Kidney epithelial cell (primary cell): ENCODE results near the gene WARS2. TPM values are rescaled to one million over a fixed set of nuclear protein-coding genes. Genes with fewer than 3 reads are reported as not detected.

Experiments used
- DNase-seq: peaks from one replicate; pipeline ENCODE4 v3.0.0-alpha.2; 2010; ENCODE audit warnings: low read depth
- H3K27me3 ChIP-seq: 2 replicates; pipeline ENCODE4 v1.6.0; 2011; ENCODE audit warnings: low read length; ENCODE audit not compliant: control insufficient read depth, insufficient read depth
- H3K36me3 ChIP-seq: 2 replicates; pipeline ENCODE4 v1.5.1; 2011; ENCODE audit warnings: low read length; ENCODE audit not compliant: control insufficient read depth, insufficient read depth
- H3K4me3 ChIP-seq: 2 replicates; pipeline ENCODE4 v1.5.1; 2011; ENCODE audit warnings: low read depth, mild to moderate bottlenecking, control low read depth, low read length
- CTCF ChIP-seq: IDR thresholded peaks from 2 replicates; pipeline ENCODE4 v1.5.1; 2011; ENCODE audit warnings: mild to moderate bottlenecking, moderate library complexity, low read length, control low read depth, inconsistent platforms; ENCODE audit not compliant: insufficient read depth, poor library complexity, severe bottlenecking
- total RNA-seq: library from RNA; depleted of rRNA; stranded (reverse); fragments of >200 nt; gene quantifications from 2 replicates; pipeline ENCODE4 v1.2.3, GENCODE V29; 2015

WARS2 gene
- total RNA-seq, 1 donor from 2014 or later = 18.7 TPM

- H3K4me3 ChIP-seq = no peak overlapping the region
- no peaks in the 10 kb centered on the region for H3K27me3 ChIP-seq
- no peaks in the 10 kb centered on the region for H3K36me3 ChIP-seq
- TF ChIP-seq CTCF = no peak
- no peak for DNase-seq
Observed at GRCh38 chr1:119143706-119144105, 3.3 kb upstream of the WARS2 start.

- no peak for TF ChIP-seq CTCF
- Histone ChIP-seq H3K27me3 (no peaks in the 10 kb centered on the region), H3K4me3 (no peak overlapping the region), H3K36me3 (no peaks in the 10 kb centered on the region)
- no peak for DNase-seq
Observed at GRCh38 chr1:119141660-119142059, 1.2 kb upstream of the WARS2 start.

- Histone ChIP-seq H3K27me3 (no peaks in the 10 kb centered on the region), H3K36me3 (no peaks in the 10 kb centered on the region), H3K4me3 (peak overlapping the region; percentile 66)
- TF ChIP-seq CTCF = peak; percentile 35
- DNase-seq = no peak
Observed at GRCh38 chr1:119141020-119141424, 569 bp upstream of the WARS2 start.

- Histone ChIP-seq H3K36me3 (no peaks in the 10 kb centered on the region), H3K27me3 (no peaks in the 10 kb centered on the region), H3K4me3 (peak overlapping the region; percentile 66)
- no peak for DNase-seq
- no peak for TF ChIP-seq CTCF
Observed at GRCh38 chr1:119139857-119140176, 636 bp downstream of the WARS2 start.

GRCh38 chr1:119139403-119139802 is 1.1 kb downstream of the WARS2 start:
- Histone ChIP-seq H3K4me3 (peak overlapping the region; percentile 66), H3K27me3 (no peaks in the 10 kb centered on the region), H3K36me3 (no peaks in the 10 kb centered on the region)
- no peak for DNase-seq
- no peak for TF ChIP-seq CTCF

- no peak for DNase-seq
- H3K27me3 ChIP-seq = no peaks in the 10 kb centered on the region
- no peak for TF ChIP-seq CTCF
- H3K36me3 ChIP-seq = no peaks in the 10 kb centered on the region
- no peak overlapping the region for H3K4me3 ChIP-seq
Observed at GRCh38 chr1:119136401-119136800, 4.1 kb downstream of the WARS2 start.
